ENCODE results near the gene ZNF664. TPM values are rescaled to one million over a fixed set of nuclear protein-coding genes. Genes with fewer than 3 reads are reported as not detected.

The ZNF664 gene
- total RNA-seq (2014; rRNA removed; shearing (Covaris generic)): 19.5 and 36.0 TPM in 2 replicates

DNA sequence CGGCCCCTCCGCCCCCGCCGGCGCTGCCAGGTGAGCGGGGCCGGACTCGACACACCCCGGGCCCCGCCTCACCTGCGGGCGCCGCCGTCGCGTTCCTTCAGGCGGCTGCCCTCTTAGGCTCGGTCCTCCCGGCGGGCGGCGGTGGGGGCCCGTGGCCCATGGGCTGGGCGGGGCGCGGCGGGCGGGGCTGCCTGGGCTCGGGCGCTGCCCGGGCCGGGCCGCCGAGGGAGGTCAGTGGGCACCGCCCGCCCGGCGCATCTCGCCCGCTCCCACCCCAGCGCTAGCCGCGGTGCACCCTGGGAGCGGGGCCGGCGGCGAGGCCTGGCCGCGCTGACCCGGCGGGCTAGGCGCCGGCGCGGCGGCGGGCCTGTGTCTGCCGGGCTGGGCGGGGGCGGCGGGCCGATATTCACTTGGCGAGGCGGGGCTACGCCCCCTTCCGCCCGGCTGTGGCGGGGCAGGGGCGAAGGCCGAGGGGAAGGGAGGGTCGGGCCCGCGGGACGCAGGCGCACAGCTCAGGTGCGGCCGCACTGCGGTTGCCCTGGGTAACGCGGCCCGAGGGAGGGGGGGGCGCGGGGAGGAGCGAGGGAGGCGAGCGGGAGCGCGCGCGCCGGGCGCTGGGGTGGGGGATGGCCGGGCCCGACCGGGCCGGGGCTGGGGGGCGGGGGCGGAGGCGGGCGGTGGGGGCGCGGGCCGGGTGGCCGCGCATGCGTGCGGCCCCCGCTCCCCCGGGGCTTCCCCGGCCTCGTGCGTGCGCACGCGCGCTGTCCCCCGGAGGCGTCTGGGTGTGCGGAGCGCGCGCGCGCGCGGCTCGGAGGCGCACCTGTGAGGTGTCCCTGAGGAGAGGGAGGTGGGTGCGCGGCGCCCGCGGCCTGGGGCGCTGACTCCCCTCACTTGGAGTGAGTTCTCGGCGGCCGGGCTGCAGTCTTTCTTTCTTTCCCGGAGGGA is at the start of gene ZNF664, which contains the start of gene CCDC92:
Gene ZNF664, plus strand, starts transcription at position 759 of the 945 bp plus-strand sequence. CDS start 38,930 bp downstream, outside the sequence.
Gene CCDC92, minus strand, starts transcription at position 375 of the 945 bp plus-strand sequence. CDS start 28,526 bp downstream, outside the sequence.
- DNase-seq (ENCODE audit: low read depth in 1 of 2, low spot score in 2 of 2): peak; percentile 79 to 93
- peak within 1 kb of the TSS; percentile 88 for H3K4me3 ChIP-seq
- H3K27me3 ChIP-seq (replicated peaks): no peaks in the 10 kb centered on the region
- H3K4me1 ChIP-seq (replicated peaks): peaks cover 26% of the 10 kb centered on the region
- H3K36me3 ChIP-seq: peaks cover 15% of the 10 kb centered on the region
- H3K9me3 ChIP-seq (replicated peaks): no peaks in the 10 kb centered on the region
- H3K27ac ChIP-seq: peak within 1 kb of the TSS; percentile 33

GRCh38 chr12:123923927-123924326 is 49.1 kb upstream of the ZNF664 start:
- no peak overlapping the region for H3K27ac ChIP-seq
- H3K9me3 ChIP-seq (replicated peaks): no peaks in the 10 kb centered on the region
- no peaks in the 10 kb centered on the region for H3K4me1 ChIP-seq (replicated peaks)
- no peaks in the 10 kb centered on the region for H3K36me3 ChIP-seq
- H3K27me3 ChIP-seq (replicated peaks): no peaks in the 10 kb centered on the region
- no peak for DNase-seq (ENCODE audit: low read depth in 1 of 2, low spot score in 2 of 2)
- H3K4me3 ChIP-seq: no peak overlapping the region

GRCh38 chr12:123924539-123924938 is 48.5 kb upstream of the ZNF664 start:
- no peak for DNase-seq (ENCODE audit: low read depth in 1 of 2, low spot score in 2 of 2)

DNA sequence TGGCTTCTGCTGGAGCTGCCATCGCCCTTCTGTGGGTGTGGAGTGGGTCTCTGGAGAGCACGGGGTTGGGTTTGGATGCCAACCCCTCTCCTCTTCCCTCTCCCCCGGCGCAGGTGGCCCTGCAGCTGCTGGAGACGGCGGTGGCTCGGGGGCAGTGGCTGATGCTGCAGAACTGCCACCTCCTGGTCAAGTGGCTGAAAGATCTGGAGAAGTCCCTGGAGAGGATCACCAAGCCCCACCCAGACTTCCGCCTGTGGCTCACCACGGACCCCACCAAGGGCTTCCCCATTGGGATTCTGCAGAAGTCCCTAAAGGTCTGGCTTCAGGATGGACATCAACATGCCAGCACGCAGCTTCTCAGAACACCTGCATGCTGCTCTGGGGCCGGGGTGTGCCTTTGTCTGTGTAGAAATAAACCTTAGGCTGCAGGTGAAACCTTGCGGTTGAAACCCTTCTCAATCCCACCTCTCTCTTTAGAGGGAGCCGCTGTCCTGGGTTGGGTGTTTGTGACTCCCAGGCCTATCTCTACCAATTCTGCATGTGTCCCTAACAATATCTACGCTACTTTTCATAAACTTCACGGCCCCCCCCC is 44.6 kb upstream of the ZNF664 start:
- DNase-seq (ENCODE audit: low read depth in 1 of 2, low spot score in 2 of 2): no peak
- Histone ChIP-seq H3K9me3 (replicated peaks) (no peaks in the 10 kb centered on the region), H3K27me3 (replicated peaks) (no peaks in the 10 kb centered on the region), H3K36me3 (no peaks in the 10 kb centered on the region), H3K27ac (no peak overlapping the region), H3K4me1 (replicated peaks) (no peaks in the 10 kb centered on the region), H3K4me3 (no peak overlapping the region)

More at GRCh38 chr12:123924539-123924938, 48.5 kb upstream of the ZNF664 start:
- no peak overlapping the region for H3K4me3 ChIP-seq
- H3K4me1 ChIP-seq (replicated peaks): no peaks in the 10 kb centered on the region
- H3K27ac ChIP-seq: no peak overlapping the region
- no peaks in the 10 kb centered on the region for H3K27me3 ChIP-seq (replicated peaks)
- no peaks in the 10 kb centered on the region for H3K36me3 ChIP-seq
- H3K9me3 ChIP-seq (replicated peaks): no peaks in the 10 kb centered on the region

GRCh38 chr12:123928897-123929296 is 44.1 kb upstream of the ZNF664 start:
- no peaks in the 10 kb centered on the region for H3K36me3 ChIP-seq
- no peak overlapping the region for H3K4me3 ChIP-seq
- no peak for DNase-seq (ENCODE audit: low read depth in 1 of 2, low spot score in 2 of 2)
- no peaks in the 10 kb centered on the region for H3K9me3 ChIP-seq (replicated peaks)
- no peaks in the 10 kb centered on the region for H3K4me1 ChIP-seq (replicated peaks)
- no peak overlapping the region for H3K27ac ChIP-seq
- H3K27me3 ChIP-seq (replicated peaks): no peaks in the 10 kb centered on the region

DNA sequence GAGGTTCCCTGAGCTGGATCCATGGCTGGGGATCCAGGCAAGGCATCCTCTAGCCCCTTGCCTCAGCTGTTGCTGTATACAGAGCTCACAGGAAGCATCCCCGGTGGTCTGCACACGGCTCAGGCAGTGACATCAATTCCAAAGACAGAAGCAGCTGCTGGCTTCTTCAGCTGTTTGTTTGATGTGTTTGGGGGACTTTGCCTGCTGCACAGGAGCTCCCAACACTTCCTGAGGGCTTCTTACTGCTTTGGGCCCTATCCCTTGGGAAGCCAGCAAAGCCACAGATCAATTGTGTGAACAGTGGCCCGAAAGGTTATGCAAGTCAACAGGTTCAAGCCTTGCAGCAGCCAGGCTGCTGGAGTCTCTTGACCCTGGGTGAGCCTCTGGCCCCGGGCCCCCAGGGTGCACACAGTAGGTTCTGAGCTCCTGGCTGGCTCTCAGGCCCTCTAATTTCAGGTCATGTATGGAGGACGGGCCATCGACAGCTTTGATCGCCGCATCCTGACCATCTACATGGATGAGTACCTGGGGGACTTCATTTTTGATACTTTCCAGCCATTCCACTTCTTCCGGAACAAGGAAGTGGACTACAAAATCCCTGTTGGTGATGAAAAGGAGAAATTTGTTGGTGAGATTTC is 43.0 kb upstream of the ZNF664 start:
- Histone ChIP-seq H3K27ac (no peak overlapping the region), H3K27me3 (replicated peaks) (no peaks in the 10 kb centered on the region), H3K9me3 (replicated peaks) (no peaks in the 10 kb centered on the region), H3K4me1 (replicated peaks) (no peaks in the 10 kb centered on the region), H3K4me3 (no peak overlapping the region), H3K36me3 (no peaks in the 10 kb centered on the region)
- DNase-seq (ENCODE audit: low read depth in 1 of 2, low spot score in 2 of 2): no peak

DNA sequence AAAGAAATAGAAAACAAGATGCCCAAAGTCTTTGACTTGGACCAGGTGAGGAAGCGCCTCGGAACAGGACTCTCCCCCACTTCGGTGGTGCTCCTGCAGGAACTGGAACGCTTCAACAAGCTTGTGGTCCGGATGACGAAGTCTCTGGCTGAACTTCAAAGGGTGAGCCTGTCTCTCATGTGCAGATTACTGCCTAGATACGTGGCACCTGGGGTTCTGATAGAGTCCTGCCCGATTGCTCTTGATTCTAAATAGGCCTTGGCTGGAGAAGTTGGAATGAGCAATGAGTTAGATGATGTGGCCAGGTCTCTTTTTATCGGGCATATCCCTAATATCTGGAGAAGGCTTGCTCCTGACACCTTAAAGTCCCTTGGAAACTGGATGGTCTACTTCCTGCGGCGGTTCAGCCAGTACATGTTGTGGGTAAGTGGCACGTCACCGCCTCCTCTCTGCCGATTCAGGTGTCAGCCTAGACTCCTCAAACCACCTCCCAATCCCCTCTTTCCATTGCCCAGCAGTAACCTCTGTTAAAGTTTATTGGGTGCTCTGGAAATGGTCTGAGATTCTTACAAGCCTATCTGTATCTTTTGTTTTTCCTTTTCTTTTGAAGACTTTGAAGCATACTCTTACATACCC is 41.2 kb upstream of the ZNF664 start:
- H3K27me3 ChIP-seq (replicated peaks): no peaks in the 10 kb centered on the region
- H3K9me3 ChIP-seq (replicated peaks): no peaks in the 10 kb centered on the region
- H3K27ac ChIP-seq: no peak overlapping the region
- H3K4me3 ChIP-seq: no peak overlapping the region
- peaks cover 10% of the 10 kb centered on the region for H3K36me3 ChIP-seq
- no peak for DNase-seq (ENCODE audit: low read depth in 1 of 2, low spot score in 2 of 2)
- H3K4me1 ChIP-seq (replicated peaks): no peaks in the 10 kb centered on the region

- no peaks in the 10 kb centered on the region for H3K27me3 ChIP-seq (replicated peaks)
- peaks cover 17% of the 10 kb centered on the region for H3K36me3 ChIP-seq
- H3K4me1 ChIP-seq (replicated peaks): peaks cover 11% of the 10 kb centered on the region
- no peaks in the 10 kb centered on the region for H3K9me3 ChIP-seq (replicated peaks)
- no peak overlapping the region for H3K27ac ChIP-seq
- H3K4me3 ChIP-seq: no peak overlapping the region
- DNase-seq (ENCODE audit: low read depth in 1 of 2, low spot score in 2 of 2): no peak
Measured at GRCh38 chr12:123933214-123933613, 39.8 kb upstream of the ZNF664 start.

DNA sequence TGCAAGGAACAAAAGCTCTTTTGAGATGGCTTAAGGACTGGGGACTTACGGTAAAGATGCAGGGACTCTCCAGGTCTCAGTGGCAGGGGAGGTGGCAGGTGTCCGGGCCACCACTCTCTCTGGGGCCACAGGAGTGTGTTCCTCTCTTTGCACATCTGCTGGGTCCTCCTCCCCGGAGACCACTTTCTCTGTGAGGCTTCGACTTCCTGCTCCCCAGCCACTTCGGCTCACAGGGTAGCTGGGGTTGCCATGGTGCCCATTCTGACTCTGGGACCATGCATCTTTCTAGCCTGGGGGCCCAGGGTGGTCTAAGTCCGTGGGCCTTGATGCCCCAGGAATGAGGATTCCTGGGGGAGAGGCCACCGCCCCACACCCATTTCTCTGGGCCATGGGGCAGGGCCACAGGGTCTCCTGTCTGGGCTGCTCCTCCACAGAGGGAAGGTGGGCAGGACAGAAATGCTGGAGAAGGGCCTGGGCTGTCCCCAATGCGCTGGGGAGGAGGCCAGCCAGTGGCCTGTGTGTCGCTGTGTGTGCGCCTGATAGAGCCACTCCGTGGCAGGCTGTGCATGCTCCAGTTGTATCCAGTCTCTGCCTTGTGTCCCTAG is 38.9 kb upstream of the ZNF664 start:
- no peaks in the 10 kb centered on the region for H3K27me3 ChIP-seq (replicated peaks)
- H3K4me3 ChIP-seq: no peak overlapping the region
- H3K9me3 ChIP-seq (replicated peaks): no peaks in the 10 kb centered on the region
- DNase-seq (ENCODE audit: low read depth in 1 of 2, low spot score in 2 of 2): no peak
- no peak overlapping the region for H3K27ac ChIP-seq
- peaks cover 20% of the 10 kb centered on the region for H3K4me1 ChIP-seq (replicated peaks)
- H3K36me3 ChIP-seq: peaks cover 17% of the 10 kb centered on the region

- H3K36me3 ChIP-seq: peaks cover 23% of the 10 kb centered on the region
- no peak for DNase-seq (ENCODE audit: low read depth in 1 of 2, low spot score in 2 of 2)
- H3K27me3 ChIP-seq (replicated peaks): no peaks in the 10 kb centered on the region
- H3K27ac ChIP-seq: no peak overlapping the region
- H3K4me1 ChIP-seq (replicated peaks): peaks cover 22% of the 10 kb centered on the region
- H3K4me3 ChIP-seq: no peak overlapping the region
- H3K9me3 ChIP-seq (replicated peaks): no peaks in the 10 kb centered on the region
Measured at GRCh38 chr12:123934829-123935228, 38.2 kb upstream of the ZNF664 start.

DNA sequence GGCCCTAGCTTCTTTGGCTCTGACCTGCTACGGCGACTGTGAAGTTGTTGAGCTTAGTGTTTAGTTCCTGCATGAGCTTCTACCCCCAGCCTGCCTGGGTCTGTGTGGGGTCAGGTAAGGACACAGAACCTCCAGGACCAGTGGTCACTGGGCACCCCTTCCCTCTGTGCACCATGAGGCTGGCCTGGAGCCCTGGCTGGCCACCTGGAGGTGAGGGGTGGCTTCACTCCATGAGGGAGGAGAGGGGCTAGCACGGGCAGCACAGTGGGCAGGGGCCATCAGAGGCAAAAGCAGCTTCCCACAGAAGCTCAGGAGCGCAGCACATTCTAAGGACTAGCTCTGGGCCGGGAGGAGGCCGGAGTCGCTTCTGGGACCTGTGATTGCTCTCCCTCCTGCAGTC is 37.1 kb upstream of the ZNF664 start:
- peaks cover 29% of the 10 kb centered on the region for H3K36me3 ChIP-seq
- H3K4me1 ChIP-seq (replicated peaks): peaks cover 23% of the 10 kb centered on the region
- H3K4me3 ChIP-seq: no peak overlapping the region
- no peaks in the 10 kb centered on the region for H3K27me3 ChIP-seq (replicated peaks)
- no peaks in the 10 kb centered on the region for H3K9me3 ChIP-seq (replicated peaks)
- no peak overlapping the region for H3K27ac ChIP-seq
- no peak for DNase-seq (ENCODE audit: low read depth in 1 of 2, low spot score in 2 of 2)

DNA sequence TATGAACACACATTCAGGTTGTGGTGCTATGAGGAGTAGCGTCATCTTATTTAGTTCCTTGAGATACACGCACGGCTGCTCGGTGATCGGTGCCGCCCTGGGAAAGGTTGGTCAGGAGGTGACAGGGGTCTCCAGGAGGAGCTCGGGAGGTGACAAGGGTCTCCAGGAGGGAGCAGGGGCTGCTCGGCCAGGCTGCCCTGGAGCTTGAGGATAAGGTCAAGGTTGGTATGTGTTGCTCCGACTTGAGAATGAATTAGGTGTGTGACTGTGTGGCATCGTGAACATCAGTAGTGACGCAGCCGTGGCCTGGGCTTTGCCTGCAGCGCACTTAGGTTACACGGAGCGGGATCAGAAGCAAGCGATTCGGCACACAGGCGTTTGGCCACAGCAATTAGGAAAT is 36.5 kb upstream of the ZNF664 start:
- Histone ChIP-seq H3K4me1 (replicated peaks) (peaks cover 28% of the 10 kb centered on the region), H3K4me3 (no peak overlapping the region), H3K27ac (no peak overlapping the region), H3K27me3 (replicated peaks) (no peaks in the 10 kb centered on the region), H3K9me3 (replicated peaks) (no peaks in the 10 kb centered on the region; the same call in 1 of the 2 replicates), H3K36me3 (peaks cover 33% of the 10 kb centered on the region)
- DNase-seq (ENCODE audit: low read depth in 1 of 2, low spot score in 2 of 2): no peak
